HepG2 (cell line): Measurements from ENCODE around the gene SLC25A44. TPM values are rescaled to one million over a fixed set of nuclear protein-coding genes. Genes with fewer than 3 reads are reported as not detected.

Experiments
- ATF3 ChIP-seq: sonication (generic); formaldehyde crosslinking; IDR thresholded peaks from 2 replicates; pipeline ENCODE4 v1.4.0; 2020; ENCODE audit warnings: missing genetic modification reagents
- ATF6 ChIP-seq: sonication (generic); formaldehyde crosslinking; conservative IDR thresholded peaks from 2 replicates; pipeline ENCODE4 v1.4.0; 2020; ENCODE audit warnings: missing genetic modification reagents
- IRF9 ChIP-seq: sonication (generic); formaldehyde crosslinking; IDR thresholded peaks from 2 replicates; pipeline ENCODE4 v1.8.0; 2022; ENCODE audit warnings: missing genetic modification reagents, mild to moderate bottlenecking, borderline replicate concordance
- JDP2 ChIP-seq: sonication (generic); formaldehyde crosslinking; IDR thresholded peaks from 2 replicates; pipeline ENCODE4 v1.8.1; 2022; ENCODE audit warnings: missing genetic modification reagents, borderline replicate concordance
- MBNL3 ChIP-seq: fragments of 250-450 bp; sonication (Bioruptor Pico); conservative IDR thresholded peaks from 2 replicates; pipeline ENCODE4 v1.8.0; 2022; ENCODE audit warnings: mild to moderate bottlenecking, inconsistent platforms
- NFYC ChIP-seq: IDR thresholded peaks from 2 replicates; pipeline ENCODE4 v1.6.1; 2016; ENCODE audit warnings: missing genetic modification reagents, missing compliant biosample characterization
- NR2C2 ChIP-seq: sonication (generic); formaldehyde crosslinking; IDR thresholded peaks from 2 replicates; pipeline ENCODE4 v1.4.0; 2020; ENCODE audit warnings: missing genetic modification reagents, mild to moderate bottlenecking, moderate library complexity, borderline replicate concordance
- RNF2 ChIP-seq: fragments of 450-650 bp; conservative IDR thresholded peaks from 2 replicates; pipeline ENCODE4 v1.6.1; 2016; ENCODE audit warnings: low read depth
- TBL1XR1 ChIP-seq: fragments of 150-350 bp; IDR thresholded peaks from 2 replicates; pipeline ENCODE4 v1.6.1; 2014; ENCODE audit warnings: borderline replicate concordance, low read length; ENCODE audit not compliant: partially characterized antibody
- UBTF ChIP-seq: sonication (generic); formaldehyde crosslinking; IDR thresholded peaks from 2 replicates; pipeline ENCODE4 v1.4.0; 2020; ENCODE audit warnings: mild to moderate bottlenecking, missing genetic modification reagents
- YY1 ChIP-seq: IDR thresholded peaks from 2 replicates; pipeline ENCODE4 v1.6.1; 2011; ENCODE audit warnings: low read length, low read depth, moderate library complexity, mild to moderate bottlenecking; ENCODE audit not compliant: insufficient read depth, insufficient replicate concordance
- ZBTB3 ChIP-seq: sonication (generic); formaldehyde crosslinking; IDR thresholded peaks from 2 replicates; pipeline ENCODE4 v1.4.0; 2020; ENCODE audit warnings: low read depth, mild to moderate bottlenecking, moderate library complexity, missing genetic modification reagents, borderline replicate concordance
- ZBTB37 ChIP-seq: sonication (generic); formaldehyde crosslinking; IDR thresholded peaks from 2 replicates; pipeline ENCODE4 v1.4.0; 2020; ENCODE audit warnings: mild to moderate bottlenecking, missing genetic modification reagents
- ZFP62 ChIP-seq: sonication (generic); formaldehyde crosslinking; IDR thresholded peaks from 2 replicates; pipeline ENCODE4 v1.4.0; 2020; ENCODE audit warnings: missing genetic modification reagents
- ZNF326 ChIP-seq: sonication (generic); formaldehyde crosslinking; IDR thresholded peaks from 2 replicates; pipeline ENCODE4 v1.4.0; 2020; ENCODE audit warnings: missing genetic modification reagents, borderline replicate concordance
- ZNF552 ChIP-seq: sonication (generic); formaldehyde crosslinking; IDR thresholded peaks from 2 replicates; pipeline ENCODE4 v1.9.0; 2022; ENCODE audit warnings: missing genetic modification reagents, mild to moderate bottlenecking, borderline replicate concordance
- ZNF878 ChIP-seq: sonication (generic); formaldehyde crosslinking; IDR thresholded peaks from 2 replicates; pipeline ENCODE4 v1.8.1; 2023; ENCODE audit warnings: mild to moderate bottlenecking, missing genetic modification reagents, moderate library complexity
- ZSCAN25 ChIP-seq: sonication (generic); formaldehyde crosslinking; IDR thresholded peaks from 2 replicates; pipeline ENCODE4 v1.8.0; 2022; ENCODE audit warnings: mild to moderate bottlenecking, missing genetic modification reagents
- polyA plus RNA-seq, 8 experiments: library from polyadenylated mRNA; depleted of rRNA in 3 of 8; stranded (reverse) in 7 of 8; unstranded in 1 of 8; fragments of >200 nt; fragmentation: Illumina TruSeq in 4 of 8; extraction: Trizol in 4 of 8; gene quantifications; 2 replicates each; pipeline versions ENCODE4 v1.2.1 to v1.2.3, GENCODE V29; 2011 to 2016; ENCODE audit warnings: low read depth in 4 of 8, missing spikeins in 1 of 8, mixed read lengths in 1 of 8; ENCODE audit not compliant: insufficient read depth in 1 of 8
- total RNA-seq, 5 experiments: library from RNA; depleted of rRNA; stranded (reverse); fragments of >200 nt; fragmentation: Illumina TruSeq; extraction: Trizol; gene quantifications; 2 replicates each; pipeline ENCODE4 v1.2.3, GENCODE V29; 2016; ENCODE audit warnings: low read depth in 1 of 5
- TF ChIP-seq, protein P1 (sequence below): sonication (generic); formaldehyde crosslinking; IDR thresholded peaks from 2 replicates; pipeline ENCODE4 v1.8.1; 2023; ENCODE audit warnings: mild to moderate bottlenecking, inconsistent platforms, moderate library complexity, missing genetic modification reagents, borderline replicate concordance

SLC25A44 gene
- total and polyA plus RNA-seq, 2 of the 13 experiments (the other 11 are each of a cell fraction or from before 2014, with no cell fraction given): 10.7 to 13.4 TPM

- TF ChIP-seq YY1 (peak; percentile 96), UBTF (CRISPR knock-in tag) (0 out of 2 replicates have a peak, but pooled peaks have one; percentile 49), ZBTB3 (CRISPR knock-in tag) (0 out of 2 replicates have a peak, but pooled peaks have one; percentile 7), TBL1XR1 (no peak), ATF3 (peak; percentile 30; the same call in 1 of the 2 replicates), ZSCAN25 (CRISPR knock-in tag) (0 out of 2 replicates have a peak, but pooled peaks have one; percentile 18), NFYC (CRISPR knock-in tag) (peak; percentile 96), ZNF552 (CRISPR knock-in tag) (no peak), ZNF878 (CRISPR knock-in tag) (0 out of 2 replicates have a peak, but pooled peaks have one; percentile 73), RNF2 (peak; percentile 73; the same call in 1 of the 2 replicates), ZBTB37 (CRISPR knock-in tag) (no peak), NR2C2 (CRISPR knock-in tag) (peak; percentile 68), ATF6 (CRISPR knock-in tag) (0 out of 2 replicates have a peak, but pooled peaks have one; percentile 23), MBNL3 (no peak), ZFP62 (CRISPR knock-in tag) (no peak), JDP2 (CRISPR knock-in tag) (no peak), IRF9 (peak; percentile 93; the same call in 1 of the 2 replicates), ZNF326 (no peak)
- TF ChIP-seq, protein P1, sequence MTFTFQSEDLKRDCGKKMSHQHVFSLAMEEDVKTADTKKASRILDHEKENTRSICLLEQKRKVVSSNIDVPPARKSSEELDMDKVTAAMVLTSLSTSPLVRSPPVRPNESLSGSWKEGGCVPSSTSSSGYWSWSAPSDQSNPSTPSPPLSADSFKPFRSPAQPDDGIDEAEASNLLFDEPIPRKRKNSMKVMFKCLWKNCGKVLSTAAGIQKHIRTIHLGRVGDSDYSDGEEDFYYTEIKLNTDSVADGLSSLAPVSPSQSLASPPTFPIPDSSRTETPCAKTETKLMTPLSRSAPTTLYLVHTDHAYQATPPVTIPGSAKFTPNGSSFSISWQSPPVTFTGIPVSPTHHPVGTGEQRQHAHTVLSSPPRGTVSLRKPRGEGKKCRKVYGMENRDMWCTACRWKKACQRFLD (CRISPR knock-in tag): peak; percentile 90; the same call in 1 of the 2 replicates
Measured at GRCh38 chr1:156212833-156213643, 19.1 kb downstream of the SLC25A44 start, which contains the start of gene PMF1 (continued).
